HG02588 (cell line): ENCODE data around the gene DHRS1.

Experiments used
- ATAC-seq: cut with Tn5 transposase; IDR thresholded peaks from one replicate; pipeline ENCODE4 v1.9.1; 2021; ENCODE audit warnings: mild to moderate bottlenecking, moderate library complexity; ENCODE audit not compliant: unreplicated experiment

The DHRS1 gene

DNA sequence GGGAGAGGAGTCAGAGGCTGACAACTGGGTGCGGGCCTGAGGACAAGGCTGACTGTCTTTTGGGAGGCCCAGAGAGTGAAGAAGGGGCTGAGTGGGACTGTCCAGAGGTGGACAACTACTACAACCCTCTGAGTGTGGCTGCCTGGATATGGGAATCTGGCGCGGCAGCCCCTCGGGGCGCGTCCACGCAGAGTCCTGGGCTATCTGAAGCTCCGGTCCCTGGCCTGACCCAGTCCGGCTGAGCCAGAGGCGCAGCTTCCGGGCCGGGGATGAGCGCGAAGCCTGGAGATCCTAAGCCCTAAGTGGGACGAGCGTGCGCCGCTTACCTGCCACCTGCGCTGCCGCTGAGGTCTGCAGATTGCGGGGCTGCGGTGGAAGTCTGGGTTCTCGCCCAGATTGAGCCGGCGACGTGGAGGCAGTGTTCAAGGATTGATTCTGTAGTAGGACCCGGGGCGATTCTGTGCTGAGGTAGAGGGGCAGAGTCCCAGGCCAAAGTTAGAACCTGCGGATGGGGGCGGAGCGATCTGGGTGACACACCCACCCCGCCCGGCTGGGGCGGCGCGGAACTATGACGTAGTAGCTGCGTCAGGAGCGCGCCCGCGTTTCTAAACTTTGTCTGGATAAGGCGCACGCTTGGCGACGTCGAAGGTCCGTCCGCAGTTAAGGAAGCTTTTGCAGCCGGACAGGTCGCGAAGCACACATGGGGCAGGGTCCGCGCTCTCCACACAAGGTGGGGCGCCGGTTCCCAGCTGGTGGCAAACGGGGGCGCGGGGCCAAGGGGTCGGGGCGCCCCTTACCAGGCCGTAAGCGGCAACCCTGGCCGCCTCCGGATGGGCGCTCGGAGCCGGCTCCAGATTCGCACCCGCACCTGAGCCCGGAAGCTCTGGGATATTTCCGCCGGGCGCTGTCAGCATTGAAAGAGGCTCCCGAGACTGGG is at the start of gene DHRS1, which contains the start of gene NOP9:
Gene DHRS1, minus strand, starts transcription at position 526 of the 937 bp plus-strand sequence. CDS start 674 bp downstream, outside the sequence.
Gene NOP9, plus strand, starts transcription at position 596 of the 937 bp plus-strand sequence. Its CDS starts 105 bp downstream, at position 701.
- peak; percentile 59 for ATAC-seq

DNA sequence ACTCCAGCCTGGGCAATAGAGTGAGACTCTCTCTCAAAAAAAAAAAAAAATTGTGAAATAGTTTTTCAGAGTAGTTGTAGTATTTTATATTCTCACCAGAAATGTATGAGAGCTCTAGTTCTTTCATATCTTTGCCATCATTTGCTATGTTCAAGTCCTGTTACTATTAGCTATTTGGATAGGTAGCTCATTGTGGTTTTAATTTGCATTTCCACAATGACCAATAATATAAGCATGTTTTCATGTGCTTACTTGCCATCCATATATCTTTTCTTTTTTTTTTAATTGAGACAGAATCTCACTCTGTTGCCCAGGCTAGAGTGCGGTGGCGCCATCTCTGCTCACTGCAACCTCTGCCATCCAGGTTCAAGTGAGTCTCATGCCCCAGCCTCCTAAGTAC is 48.6 kb upstream of the DHRS1 start:
- ATAC-seq = no peak

- ATAC-seq = no peak
Observed at GRCh38 chr14:24347134-24347533, 47.6 kb upstream of the DHRS1 start.

DNA sequence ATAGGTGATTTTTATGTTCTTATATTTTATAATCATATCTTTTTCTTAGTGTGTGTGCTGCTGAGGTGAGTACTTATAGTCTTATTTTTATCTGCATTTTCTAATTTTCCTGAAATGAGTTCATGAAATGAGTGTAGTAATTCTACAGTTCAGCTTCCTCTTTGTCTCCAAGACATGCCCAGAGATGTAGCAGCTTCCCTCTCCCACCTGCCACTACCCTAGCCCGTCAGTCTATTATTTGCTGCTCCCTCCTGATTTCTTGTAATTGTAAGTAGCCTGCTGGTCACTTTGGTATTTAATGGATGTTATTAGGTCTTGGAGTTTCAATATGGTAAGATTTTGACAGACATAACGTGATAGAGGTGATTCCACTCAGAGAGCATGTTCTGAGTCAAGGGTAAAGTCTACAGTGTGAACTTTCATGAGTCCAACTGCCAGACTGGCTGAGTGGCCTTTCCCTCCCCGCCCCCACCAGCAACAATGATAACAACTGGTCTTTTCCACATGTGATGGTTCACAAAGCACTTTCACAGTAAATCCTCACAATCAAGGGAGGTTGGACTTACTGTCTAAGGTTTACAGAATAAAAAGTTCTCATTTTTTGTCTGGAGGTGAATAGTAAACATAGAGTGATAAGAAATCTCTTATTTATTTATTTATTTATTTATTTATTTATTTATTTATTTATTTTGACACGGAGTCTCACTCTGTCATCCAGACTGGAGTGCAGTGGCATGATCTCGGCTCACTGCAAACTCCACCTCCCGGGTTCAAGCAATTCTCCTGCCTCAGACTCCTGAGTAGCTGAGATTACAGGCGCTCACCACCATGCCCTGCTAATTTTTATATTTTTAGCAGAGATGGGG is 44.4 kb upstream of the DHRS1 start:
- no peak for ATAC-seq

DNA sequence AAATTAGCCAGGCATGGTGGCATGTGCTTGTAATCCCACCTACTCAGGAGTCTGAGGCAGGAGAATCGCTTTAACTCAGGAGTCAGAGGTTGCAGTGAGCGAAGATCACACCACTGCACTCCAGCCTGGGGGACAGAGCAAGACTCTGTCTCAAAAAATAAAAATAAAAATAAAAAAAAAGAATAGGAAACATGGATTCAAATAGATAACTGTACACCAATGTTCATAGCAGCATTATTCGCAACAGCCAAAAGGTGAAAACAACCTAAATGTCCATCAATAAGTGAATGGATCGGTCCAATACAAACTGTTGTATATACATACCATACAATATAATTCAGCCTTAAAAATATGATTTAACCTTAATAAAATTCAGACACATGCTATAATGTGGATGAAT is 43.3 kb upstream of the DHRS1 start:
- ATAC-seq = no peak

GRCh38 chr14:24340606-24341005 is 41.0 kb upstream of the DHRS1 start:
- no peak for ATAC-seq

- ATAC-seq = peak; percentile 82
Observed at GRCh38 chr14:24339284-24340151, 39.9 kb upstream of the DHRS1 start, which contains the start of gene RIPK3. RIPK3 (minus strand) TSS chr14:24339991; CDS start chr14:24339826, 165 bp downstream.

DNA sequence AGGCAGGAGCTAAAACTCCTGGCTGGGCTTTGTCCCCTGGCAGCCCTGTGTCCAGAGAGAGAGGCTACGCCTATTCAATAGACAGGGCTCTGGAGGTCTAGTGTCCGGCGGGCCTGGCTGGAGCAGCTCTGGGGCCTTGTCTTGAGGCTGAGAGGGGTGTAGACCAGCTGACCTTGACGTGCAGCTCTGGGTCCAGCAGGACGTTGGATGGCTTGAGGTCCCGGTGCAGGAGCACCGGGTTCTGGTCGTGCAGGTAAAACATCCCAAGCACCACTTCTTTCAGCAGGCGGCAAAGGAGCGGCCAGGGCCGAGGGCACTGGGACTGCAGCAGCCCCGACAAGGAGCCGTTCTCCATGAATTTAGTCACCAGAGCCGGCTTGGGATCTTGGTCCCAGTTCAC is 39.3 kb upstream of the DHRS1 start:
- no peak for ATAC-seq

DNA sequence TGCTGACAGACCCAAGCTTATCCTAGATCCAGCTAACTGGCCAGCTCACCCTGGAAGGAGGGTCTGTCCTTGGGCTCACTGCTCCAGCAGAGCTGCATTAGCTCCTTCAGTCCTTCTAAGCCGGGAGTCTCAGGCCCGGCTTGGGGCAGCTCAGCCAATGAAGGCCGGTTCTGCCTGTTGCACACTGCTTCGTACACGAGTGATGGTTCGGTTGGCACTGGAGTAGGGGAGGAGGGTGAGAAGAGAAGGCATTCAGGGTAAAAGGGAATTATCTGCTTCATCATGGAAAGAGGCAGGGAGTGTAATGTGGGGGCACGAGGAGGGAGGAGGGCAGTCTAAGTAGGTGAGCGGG is 38.2 kb upstream of the DHRS1 start:
- no peak for ATAC-seq

GRCh38 chr14:24337144-24337823 is 37.7 kb upstream of the DHRS1 start:
- ATAC-seq = no peak

DNA sequence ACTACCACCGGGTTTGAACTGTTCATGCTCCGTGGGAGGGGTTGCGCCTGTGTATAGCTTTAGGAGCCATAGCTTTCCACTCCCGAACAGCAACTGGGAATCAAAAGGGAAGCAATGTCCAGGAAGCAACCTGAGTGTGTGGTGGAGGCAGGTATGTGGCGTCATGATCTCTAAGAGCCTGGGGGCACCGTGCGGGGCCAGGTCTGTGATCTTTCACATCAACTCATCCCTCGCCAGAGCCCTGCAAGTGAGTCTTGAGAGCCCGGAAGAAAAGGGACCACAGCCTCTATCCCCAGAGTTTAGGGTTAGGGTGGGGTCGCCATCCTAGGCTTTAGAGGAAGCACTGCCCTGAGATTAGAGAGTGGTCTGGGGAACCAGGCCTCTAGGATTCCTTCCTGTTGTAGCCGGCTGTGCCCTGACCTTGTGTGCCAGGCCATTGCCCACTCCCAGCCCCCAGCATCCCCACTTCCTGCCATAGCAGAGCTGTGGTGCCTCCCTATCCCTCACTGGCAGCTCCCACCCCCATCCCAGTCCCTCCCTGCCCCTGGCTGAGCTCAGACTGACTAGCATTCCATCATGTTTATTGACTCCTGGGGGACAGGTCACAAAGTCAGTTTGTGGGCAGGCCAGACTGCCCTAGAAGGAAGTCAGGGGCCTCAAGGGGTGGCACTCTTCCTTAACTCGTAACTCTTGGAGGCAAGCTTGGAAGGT is 36.0 kb upstream of the DHRS1 start:
- no peak for ATAC-seq

DNA sequence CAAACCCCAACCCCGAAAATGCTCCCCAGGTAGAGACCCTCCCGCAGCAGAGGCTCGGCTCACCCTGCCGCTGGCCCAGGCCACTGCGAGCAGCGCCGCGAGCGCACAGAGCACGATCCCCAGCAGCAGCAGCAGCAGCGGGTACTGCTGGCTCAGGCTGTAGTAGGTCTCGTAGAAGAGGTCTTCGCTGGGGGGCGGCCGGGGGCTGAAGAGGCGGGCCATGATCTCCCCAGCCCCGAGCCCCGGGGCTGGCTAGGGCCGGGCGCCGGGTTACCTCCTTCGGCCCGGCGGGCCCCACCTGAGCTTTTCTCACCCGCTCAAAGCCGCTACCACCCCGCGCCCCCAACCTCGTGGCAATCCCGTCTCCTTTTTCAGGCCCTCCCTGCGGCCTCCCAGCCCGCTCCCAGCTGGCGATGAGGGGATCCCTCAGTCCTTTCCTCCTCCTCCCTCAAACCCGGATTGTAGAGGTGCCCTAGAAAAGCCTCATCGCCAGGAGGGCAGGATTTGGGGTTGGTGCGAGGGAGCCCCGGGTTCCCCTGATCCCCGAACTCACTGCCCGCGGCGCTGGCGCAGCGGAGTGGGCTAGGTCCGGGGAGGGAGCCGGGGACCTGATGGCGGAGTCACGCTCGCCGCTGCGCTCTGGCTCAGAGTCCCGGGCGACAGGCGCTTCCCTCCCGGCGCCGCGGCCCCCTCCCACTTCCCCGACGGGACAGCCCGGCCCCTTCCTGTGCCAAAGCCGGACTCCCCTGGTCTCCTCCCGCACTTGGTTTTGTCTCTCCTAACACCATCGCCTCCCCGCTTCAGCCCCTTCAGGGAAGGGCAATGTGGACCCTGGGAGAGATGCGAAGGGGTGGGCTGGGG is 35.1 kb upstream of the DHRS1 start, which contains the start of gene ADCY4:
Gene ADCY4, minus strand, starts transcription at position 641 of the 861 bp plus-strand sequence. Its CDS starts 419 bp downstream, at position 222.
- ATAC-seq = no peak

DNA sequence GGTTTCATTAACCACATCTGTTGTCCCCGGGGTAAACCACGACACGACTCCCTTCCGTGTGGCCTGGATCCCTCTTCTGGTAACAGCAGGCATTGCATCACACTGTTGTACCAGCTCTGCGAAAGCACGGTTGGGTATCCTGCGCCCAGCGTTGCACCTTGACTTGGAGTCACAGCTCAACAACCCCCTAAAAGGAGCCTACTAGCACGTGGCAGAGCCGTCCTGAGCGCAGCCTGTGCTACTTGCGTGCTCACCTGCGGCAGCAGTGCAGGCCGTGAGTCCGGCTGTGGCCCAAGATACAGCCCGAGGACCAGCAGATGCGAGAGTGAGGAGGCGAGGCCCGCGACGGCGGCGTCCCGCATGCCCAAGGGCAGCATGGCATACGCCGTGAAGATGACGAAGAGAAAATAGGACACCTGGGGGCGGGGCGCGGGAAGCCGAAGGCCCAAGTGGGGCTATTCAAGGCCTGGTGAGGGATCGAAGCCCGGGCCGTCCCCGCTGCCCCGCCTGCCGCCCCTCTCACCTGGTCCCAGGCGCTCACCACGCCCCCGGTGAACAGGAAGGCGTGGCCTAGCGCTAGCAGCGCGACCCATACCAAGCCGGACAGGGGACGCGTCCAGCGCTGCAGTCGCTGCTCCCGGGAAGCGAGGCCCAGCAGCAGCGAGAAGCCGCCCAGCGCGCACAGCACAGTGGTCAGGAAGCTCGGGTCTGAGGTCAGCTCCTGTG is 32.9 kb upstream of the DHRS1 start:
- no peak for ATAC-seq

DNA sequence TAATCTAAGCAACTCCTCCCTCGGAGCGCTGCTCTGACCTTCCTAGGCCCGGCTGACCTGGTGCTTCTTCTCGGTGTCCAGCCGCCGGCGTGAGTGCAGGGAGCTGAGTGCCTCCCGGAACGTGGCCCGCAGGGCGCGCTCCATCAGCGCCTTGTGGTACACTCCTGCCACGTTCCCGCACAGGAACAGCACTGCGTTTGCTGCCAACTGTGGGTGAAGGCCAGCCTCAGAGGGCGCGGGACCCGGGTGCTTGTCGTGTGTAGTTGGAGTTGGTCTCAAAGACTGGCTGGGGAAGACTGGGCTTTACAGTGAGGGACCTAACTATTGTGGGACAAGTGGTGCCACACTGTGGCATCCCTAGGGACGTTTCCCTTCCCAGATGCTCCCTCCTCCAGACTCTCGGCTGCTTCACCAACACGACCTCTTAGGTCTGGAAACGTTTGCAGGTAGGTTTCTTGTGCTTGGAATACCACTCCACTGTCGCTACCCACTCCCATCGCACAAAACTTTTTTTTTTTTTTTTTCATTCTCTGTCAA is 32.2 kb upstream of the DHRS1 start:
- no peak for ATAC-seq

- no peak for ATAC-seq
Observed at GRCh38 chr14:24330973-24331674, 31.5 kb upstream of the DHRS1 start.

DNA sequence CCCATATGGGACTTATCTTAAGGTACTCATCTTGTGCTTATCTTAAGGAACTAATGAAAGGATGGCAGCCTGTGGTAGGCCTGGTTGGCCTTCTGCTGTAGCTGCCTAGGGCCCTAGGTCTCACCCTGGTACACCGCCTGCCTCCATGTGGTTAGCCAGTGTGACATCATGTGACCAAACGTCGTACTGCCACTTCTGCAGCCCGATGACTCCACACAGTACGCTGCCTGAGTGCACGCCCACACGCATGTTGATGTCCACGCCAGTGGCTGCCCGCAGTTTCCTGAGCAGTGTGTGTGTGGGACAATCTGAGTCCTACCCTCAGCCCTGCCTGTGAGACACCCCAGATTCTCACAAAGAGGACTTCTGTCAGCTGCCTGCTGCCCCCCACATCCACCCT is 30.2 kb upstream of the DHRS1 start:
- no peak for ATAC-seq
